ENCODE results near the gene MYBPHL. TPM values are rescaled to one million over a fixed set of nuclear protein-coding genes. Genes with fewer than 3 reads are reported as not detected.
"Not testable (repeated sequence)": the region's sequence is repeated elsewhere in the genome, so short reads cannot be mapped to it uniquely, and the experiment has no call there.

The MYBPHL gene
- total RNA-seq, 4 donors from 2014 or later, result 0.76 TPM; not detected in 3

- Histone ChIP-seq H3K27me3 (no peaks in the 10 kb centered on the region), H3K36me3 (no peaks in the 10 kb centered on the region), H3K27ac (no peak overlapping the region), H3K4me3 (no peak overlapping the region), H3K4me1 (no peaks in the 10 kb centered on the region), H3K9me3 (no peaks in the 10 kb centered on the region)
- TF ChIP-seq, protein P1, sequence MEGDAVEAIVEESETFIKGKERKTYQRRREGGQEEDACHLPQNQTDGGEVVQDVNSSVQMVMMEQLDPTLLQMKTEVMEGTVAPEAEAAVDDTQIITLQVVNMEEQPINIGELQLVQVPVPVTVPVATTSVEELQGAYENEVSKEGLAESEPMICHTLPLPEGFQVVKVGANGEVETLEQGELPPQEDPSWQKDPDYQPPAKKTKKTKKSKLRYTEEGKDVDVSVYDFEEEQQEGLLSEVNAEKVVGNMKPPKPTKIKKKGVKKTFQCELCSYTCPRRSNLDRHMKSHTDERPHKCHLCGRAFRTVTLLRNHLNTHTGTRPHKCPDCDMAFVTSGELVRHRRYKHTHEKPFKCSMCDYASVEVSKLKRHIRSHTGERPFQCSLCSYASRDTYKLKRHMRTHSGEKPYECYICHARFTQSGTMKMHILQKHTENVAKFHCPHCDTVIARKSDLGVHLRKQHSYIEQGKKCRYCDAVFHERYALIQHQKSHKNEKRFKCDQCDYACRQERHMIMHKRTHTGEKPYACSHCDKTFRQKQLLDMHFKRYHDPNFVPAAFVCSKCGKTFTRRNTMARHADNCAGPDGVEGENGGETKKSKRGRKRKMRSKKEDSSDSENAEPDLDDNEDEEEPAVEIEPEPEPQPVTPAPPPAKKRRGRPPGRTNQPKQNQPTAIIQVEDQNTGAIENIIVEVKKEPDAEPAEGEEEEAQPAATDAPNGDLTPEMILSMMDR (IDR thresholded peaks at IDR 0.05), result no peak
- no peak for TF ChIP-seq POLR2A (IDR thresholded peaks at IDR 0.05)
- intact Hi-C loops (cut with DNase I; ENCODE audit: low total_unique reads), result no loop called here
- DNase-seq, result no peak
Measured at GRCh38 chr1:109290137-109290536, 16.7 kb downstream of the MYBPHL start.

DNA sequence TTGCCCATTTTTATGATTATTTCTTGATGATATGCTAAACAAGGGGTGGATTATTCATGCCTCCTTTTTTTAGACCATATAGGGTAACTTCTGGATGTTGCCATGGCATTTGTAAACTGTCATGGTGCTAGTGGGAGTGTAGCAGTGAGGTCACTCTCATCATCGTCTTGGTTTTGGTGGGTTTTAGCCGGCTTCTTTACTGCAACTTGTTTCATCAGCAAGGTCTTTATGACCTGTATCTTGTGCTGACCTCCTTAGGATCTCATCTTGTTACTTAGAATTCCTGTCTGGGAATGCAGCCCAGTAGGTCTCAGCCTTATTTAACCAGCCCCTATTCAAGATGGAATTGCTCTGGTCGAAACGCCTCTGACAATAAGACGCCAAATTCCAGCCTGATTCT lies 20.0 kb downstream of the MYBPHL start:
- H3K4me1 ChIP-seq; intact Hi-C loops (cut with DNase I; ENCODE audit: low total_unique reads); H3K27ac ChIP-seq; H3K36me3 ChIP-seq; H3K27me3 ChIP-seq; H3K4me3 ChIP-seq; DNase-seq; H3K9me3 ChIP-seq: not testable (repeated sequence)

- DNase-seq, result no peak
- Histone ChIP-seq H3K4me1 (peaks cover 4 to 7% of the 10 kb centered on the region in 2 donors), H3K9me3 (no peaks in the 10 kb centered on the region), H3K36me3 (no peaks in the 10 kb centered on the region), H3K4me3 (peak overlapping the region; percentile 36 to 53), H3K27me3 (no peaks in the 10 kb centered on the region), H3K27ac (peak overlapping the region; percentile 66 to 86)
- intact Hi-C loops (cut with DNase I; ENCODE audit: low total_unique reads), result loop anchor here (2.0 kb wide), 1 partner anchor 113 kb away; the partner anchor contains the start of gene SORT1
- no peak for TF ChIP-seq POLR2A (IDR thresholded peaks at IDR 0.05)
- TF ChIP-seq, protein P1 (IDR thresholded peaks at IDR 0.05), result no peak
Measured at GRCh38 chr1:109283748-109284600, 22.8 kb downstream of the MYBPHL start.

DNA sequence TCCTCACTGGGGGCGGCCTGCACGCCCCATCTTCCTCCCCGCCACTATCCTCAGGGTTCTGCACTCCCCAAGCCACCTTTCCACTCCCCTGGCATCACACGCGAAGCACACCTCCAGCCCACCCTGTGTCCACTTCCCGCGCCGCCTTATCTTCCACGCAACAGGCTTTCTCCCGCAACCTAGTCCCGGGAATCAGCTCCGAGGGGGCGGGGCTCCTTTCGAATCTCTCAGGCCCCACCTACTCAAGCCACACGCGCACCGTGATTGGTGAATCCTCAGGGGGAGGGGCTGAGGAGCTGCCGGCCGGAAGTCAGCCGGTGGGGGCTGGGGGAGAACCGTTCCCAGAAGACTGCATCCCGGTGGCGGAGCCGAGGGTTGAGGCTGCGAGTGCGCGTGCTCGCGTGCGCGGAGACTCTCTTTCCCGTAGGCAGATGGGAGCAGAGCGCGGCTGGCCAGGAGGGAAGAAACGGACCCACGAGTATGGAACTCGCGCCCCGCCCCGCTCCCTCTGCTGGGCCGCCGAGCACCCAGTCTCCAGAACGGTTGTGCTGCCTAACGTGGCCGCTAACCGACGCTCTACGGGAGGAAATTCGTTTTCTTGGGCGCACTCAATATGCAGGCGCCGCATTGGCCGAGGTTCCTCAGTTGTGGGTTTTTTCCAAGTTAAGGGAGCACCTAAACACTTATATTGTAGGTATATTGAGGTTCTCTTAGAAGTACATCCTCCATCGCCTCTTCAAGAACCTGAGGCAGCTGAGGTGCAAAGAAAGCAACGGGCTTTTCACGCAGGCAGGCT lies 23.7 kb downstream of the MYBPHL start, which contains the start of gene PSRC1:
PSRC1 (minus strand) TSS at position 194 of the 796 bp plus-strand sequence.
- no peaks in the 10 kb centered on the region for H3K9me3 ChIP-seq
- intact Hi-C loops (cut with DNase I; ENCODE audit: low total_unique reads), result loop anchor here (2.0 kb wide), 1 partner anchor 114 kb away; the partner anchor contains the start of gene SORT1
- peak within 1 kb of the TSS; percentile 66 to 86 for H3K27ac ChIP-seq

DNA sequence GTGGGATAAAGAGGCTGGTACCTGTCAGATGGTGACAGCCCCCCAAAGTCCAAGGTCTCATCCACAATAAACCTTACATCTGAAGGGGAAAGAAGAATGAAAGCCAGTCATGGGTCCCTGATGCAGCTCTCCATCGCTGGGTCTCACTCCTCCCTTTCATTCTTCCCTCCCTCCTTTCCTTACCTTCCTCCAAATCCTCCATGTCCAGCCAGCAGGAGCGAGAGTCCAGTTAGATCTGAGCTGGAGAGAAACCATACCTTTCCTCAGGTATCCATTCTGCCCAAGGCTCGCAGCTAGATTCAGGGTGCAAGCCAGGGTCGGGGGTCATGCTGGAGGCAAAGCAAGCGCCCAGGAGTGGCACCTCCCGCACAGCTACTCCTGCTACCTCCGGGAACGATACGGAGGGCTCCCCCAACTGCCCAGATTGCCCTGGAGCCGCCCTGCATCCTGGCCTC lies 24.3 kb downstream of the MYBPHL start:
- no peaks in the 10 kb centered on the region for H3K36me3 ChIP-seq
- peak overlapping the region; percentile 66 to 86 for H3K27ac ChIP-seq
- peak in 1 of 2 donors; percentile 34 for DNase-seq
- H3K4me1 ChIP-seq, result peaks cover 4 to 7% of the 10 kb centered on the region in 2 donors
- peak overlapping the region; percentile 36 to 53 for H3K4me3 ChIP-seq
- intact Hi-C loops (cut with DNase I; ENCODE audit: low total_unique reads), result loop anchor here (2.0 kb wide), 1 partner anchor 114 kb away; the partner anchor contains the start of gene SORT1
- no peaks in the 10 kb centered on the region for H3K9me3 ChIP-seq
- no peak for TF ChIP-seq POLR2A (IDR thresholded peaks at IDR 0.05)
- TF ChIP-seq, protein P1 (IDR thresholded peaks at IDR 0.05), result no peak
- H3K27me3 ChIP-seq, result no peaks in the 10 kb centered on the region

More for the DNA sequence above, 23.7 kb downstream of the MYBPHL start, which contains the start of gene PSRC1:
- peak; percentile 65 to 78 for TF ChIP-seq POLR2A (IDR thresholded peaks at IDR 0.05)
- TF ChIP-seq, protein P1 (IDR thresholded peaks at IDR 0.05), result peak; percentile 38 to 62 (median 58)
- Histone ChIP-seq H3K36me3 (no peaks in the 10 kb centered on the region), H3K4me1 (peaks cover 4 to 7% of the 10 kb centered on the region in 2 donors), H3K27me3 (no peaks in the 10 kb centered on the region), H3K4me3 (peak within 1 kb of the TSS; percentile 36 to 53)
- DNase-seq, result peak; percentile 96 to 97

Data from uterus (tissue), 4 donors.